Esophagus squamous epithelium (tissue), 4 donors: Measurements from ENCODE around the gene GNA12.

Experiments
- CTCF ChIP-seq, 6 experiments: fragments of 450-650 bp in 4 of 6; fragments of 200-600 bp in 2 of 6; sonication (generic) in 2 of 6; IDR thresholded peaks; one replicate each; pipeline ENCODE4 v1.5.1; 2016 to 2019; ENCODE audit warnings: antibody characterized with exemption in 6 of 6, mild to moderate bottlenecking in 4 of 6, moderate library complexity in 4 of 6
- POLR2A ChIP-seq, 4 donors: fragments of 450-650 bp; IDR thresholded peaks; one replicate each; pipeline ENCODE4 v1.6.1; 2017; ENCODE audit warnings: antibody characterized with exemption in 4 of 4, mild to moderate bottlenecking in 4 of 4, moderate library complexity in 3 of 4

DNA sequence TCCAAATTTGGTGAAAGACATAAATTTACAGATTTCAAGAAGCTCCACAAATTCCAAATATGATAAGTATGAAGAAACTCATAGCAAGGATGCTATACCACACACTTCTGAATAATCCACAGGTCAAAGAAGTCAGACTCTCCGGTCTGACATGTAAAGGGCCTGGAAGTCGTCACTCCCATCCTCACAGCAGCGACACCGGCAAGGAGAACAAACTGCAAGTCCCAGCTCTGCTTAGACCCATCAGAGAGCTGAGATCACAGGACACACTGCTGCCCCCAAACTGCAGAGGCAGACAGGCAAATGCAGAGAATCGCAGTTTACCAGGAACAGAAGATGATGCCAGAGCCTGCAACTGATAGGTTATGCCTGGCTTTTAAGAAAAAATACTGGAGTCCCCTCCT, 94.1 kb downstream of the GNA12 start:
- no peak for TF ChIP-seq CTCF (IDR thresholded peaks at IDR 0.05)
- no peak for TF ChIP-seq POLR2A (IDR thresholded peaks at IDR 0.05)
